GM23338 (cell line): ENCODE data around the gene ZNF281. TPM values are rescaled to one million over a fixed set of nuclear protein-coding genes. Genes with fewer than 3 reads are reported as not detected.

ENCODE experiments used
- ATAC-seq: fragments of 200-7000 bp; cut with Tn5 transposase; 3 replicates; pipeline ENCODE4 v1.9.1; 2020
- DNase-seq: peaks from one replicate; pipeline ENCODE4 v3.0.0-alpha.2; 2015; ENCODE audit warnings: low spot score
- H2AFZ ChIP-seq: fragments of 200-600 bp; sonication (generic); 2 replicates; pipeline ENCODE4 v1.8.0; 2016; ENCODE audit warnings: antibody characterized with exemption, mild to moderate bottlenecking, moderate library complexity
- H3F3A ChIP-seq: fragments of 200-600 bp; sonication (generic); replicated peaks from 2 replicates; pipeline ENCODE4 v1.8.0; 2017; ENCODE audit warnings: antibody characterized with exemption, mixed run types, low read depth
- H3K27ac ChIP-seq: fragments of 200-600 bp; sonication (generic); 2 replicates; pipeline ENCODE4 v1.6.1; 2016; ENCODE audit warnings: low read depth
- H3K27me3 ChIP-seq: fragments of 200-600 bp; sonication (generic); 2 replicates; pipeline ENCODE4 v1.8.0; 2016; ENCODE audit warnings: mild to moderate bottlenecking, mixed run types, moderate library complexity; ENCODE audit not compliant: insufficient read depth
- H3K36me3 ChIP-seq: fragments of 200-600 bp; sonication (generic); 2 replicates; pipeline ENCODE4 v1.8.0; 2016; ENCODE audit warnings: mild to moderate bottlenecking; ENCODE audit not compliant: insufficient read depth
- H3K4me1 ChIP-seq: fragments of 200-600 bp; sonication (generic); 2 replicates; pipeline ENCODE4 v1.8.0; 2016; ENCODE audit warnings: mild to moderate bottlenecking, moderate library complexity; ENCODE audit not compliant: insufficient read depth
- H3K4me2 ChIP-seq: fragments of 200-600 bp; sonication (generic); 2 replicates; pipeline ENCODE4 v1.7.1; 2017; ENCODE audit warnings: mixed run types
- H3K4me3 ChIP-seq: fragments of 200-600 bp; sonication (generic); 2 replicates; pipeline ENCODE4 v1.6.1; 2016; ENCODE audit warnings: mixed run types
- H3K79me2 ChIP-seq: fragments of 200-600 bp; sonication (generic); replicated peaks from 2 replicates; pipeline ENCODE4 v1.8.0; 2017; ENCODE audit warnings: mild to moderate bottlenecking; ENCODE audit not compliant: insufficient read depth
- H3K9me2 ChIP-seq: fragments of 200-600 bp; sonication (generic); 2 replicates; pipeline ENCODE4 v1.8.0; 2017; ENCODE audit not compliant: insufficient read depth
- H4K20me1 ChIP-seq: fragments of 200-600 bp; sonication (generic); replicated peaks from 2 replicates; pipeline ENCODE4 v1.8.0; 2017; ENCODE audit warnings: mild to moderate bottlenecking; ENCODE audit not compliant: insufficient read depth
- H3K27ac Mint-ChIP-seq: 2 replicates; pipeline ENCODE4 v1.8.0; 2020; ENCODE audit warnings: inconsistent platforms, mild to moderate bottlenecking, moderate library complexity, mixed read lengths
- H3K27me3 Mint-ChIP-seq: 3 replicates; pipeline ENCODE4 v1.8.0; 2022; ENCODE audit warnings: low read depth, mild to moderate bottlenecking, moderate library complexity, mixed read lengths, inconsistent platforms; ENCODE audit not compliant: insufficient read depth, poor library complexity
- H3K36me3 Mint-ChIP-seq: 3 replicates; pipeline ENCODE4 v1.8.0; 2021; ENCODE audit warnings: low read depth, mild to moderate bottlenecking, inconsistent platforms, moderate library complexity, mixed read lengths
- H3K4me1 Mint-ChIP-seq: 3 replicates; pipeline ENCODE4 v1.8.0; 2020; ENCODE audit warnings: mild to moderate bottlenecking, inconsistent platforms, mixed read lengths
- H3K4me3 Mint-ChIP-seq: 3 replicates; pipeline ENCODE4 v1.8.0; 2021; ENCODE audit warnings: moderate library complexity, mild to moderate bottlenecking, inconsistent platforms, mixed read lengths
- H3K9me3 Mint-ChIP-seq: 3 replicates; pipeline ENCODE4 v1.8.0; 2020; ENCODE audit warnings: moderate library complexity, mild to moderate bottlenecking, inconsistent platforms, mixed read lengths
- CREB1 ChIP-seq: fragments of 250-450 bp; sonication (Bioruptor Pico); IDR thresholded peaks from 2 replicates; pipeline ENCODE4 v1.5.0; 2020; ENCODE audit warnings: low read depth, mild to moderate bottlenecking, moderate library complexity
- EZH2phosphoT487 ChIP-seq: fragments of 200-600 bp; sonication (generic); IDR thresholded peaks from one replicate; pipeline ENCODE4 v1.8.1; 2018; ENCODE audit warnings: antibody characterized with exemption; ENCODE audit not compliant: unreplicated experiment
- JUNB ChIP-seq: IDR thresholded peaks from one replicate; pipeline ENCODE4 v1.6.1; 2016; ENCODE audit warnings: antibody characterized with exemption; ENCODE audit not compliant: unreplicated experiment
- NANOG ChIP-seq: IDR thresholded peaks from 2 replicates; pipeline ENCODE4 v1.6.1; 2016; ENCODE audit warnings: antibody characterized with exemption, borderline replicate concordance
- POLR2AphosphoS5 ChIP-seq: IDR thresholded peaks from 2 replicates; pipeline ENCODE4 v1.6.1; 2016; ENCODE audit warnings: antibody characterized with exemption, low read depth
- STAT1 ChIP-seq: IDR thresholded peaks from one replicate; pipeline ENCODE4 v1.6.1; 2016; ENCODE audit warnings: antibody characterized with exemption; ENCODE audit not compliant: unreplicated experiment
- ZNF114 ChIP-seq: fragments of 250-450 bp; sonication (Bioruptor Pico); IDR thresholded peaks from 2 replicates; pipeline ENCODE4 v1.5.0; 2020; ENCODE audit warnings: mild to moderate bottlenecking, moderate library complexity
- ZNF331 ChIP-seq: fragments of 250-450 bp; sonication (Bioruptor Pico); IDR thresholded peaks from 2 replicates; pipeline ENCODE4 v1.5.0; 2020; ENCODE audit warnings: low read depth, mild to moderate bottlenecking, moderate library complexity
- polyA plus RNA-seq: library from polyadenylated mRNA; unstranded; fragments of >200 nt; fragmentation: Nextera tagmentation; extraction: Ambion mirVana; gene quantifications from 2 replicates; pipeline ENCODE4 v1.2.1, GENCODE V29; 2016
- total RNA-seq: library from RNA; depleted of rRNA; stranded (reverse); fragments of >200 nt; shearing (Covaris generic); gene quantifications from 2 replicates; pipeline ENCODE4 v1.2.3, GENCODE V29; 2014
- TF ChIP-seq, protein P1 (sequence below): IDR thresholded peaks from one replicate; pipeline ENCODE4 v1.6.1; 2018; ENCODE audit warnings: antibody characterized with exemption; ENCODE audit not compliant: unreplicated experiment
- TF ChIP-seq, protein P2 (sequence below): fragments of 250-450 bp; sonication (Bioruptor Pico); IDR thresholded peaks from 2 replicates; pipeline ENCODE4 v1.5.0; 2020; ENCODE audit warnings: mild to moderate bottlenecking, moderate library complexity
- TF ChIP-seq, protein P3 (sequence below), 2 experiments: fragments of 200-600 bp in 1 of 2; sonication (generic) in 1 of 2; conservative IDR thresholded peaks; 2 replicates each; pipeline versions ENCODE4 v1.5.1 to v1.6.1; 2016 to 2017; ENCODE audit warnings: antibody characterized with exemption in 2 of 2, low read depth in 2 of 2, mild to moderate bottlenecking in 2 of 2, moderate library complexity in 1 of 2

Gene ZNF281
- total and polyA plus RNA-seq, 2 experiments from 2014 or later = 62.1 to 79.3 TPM

DNA sequence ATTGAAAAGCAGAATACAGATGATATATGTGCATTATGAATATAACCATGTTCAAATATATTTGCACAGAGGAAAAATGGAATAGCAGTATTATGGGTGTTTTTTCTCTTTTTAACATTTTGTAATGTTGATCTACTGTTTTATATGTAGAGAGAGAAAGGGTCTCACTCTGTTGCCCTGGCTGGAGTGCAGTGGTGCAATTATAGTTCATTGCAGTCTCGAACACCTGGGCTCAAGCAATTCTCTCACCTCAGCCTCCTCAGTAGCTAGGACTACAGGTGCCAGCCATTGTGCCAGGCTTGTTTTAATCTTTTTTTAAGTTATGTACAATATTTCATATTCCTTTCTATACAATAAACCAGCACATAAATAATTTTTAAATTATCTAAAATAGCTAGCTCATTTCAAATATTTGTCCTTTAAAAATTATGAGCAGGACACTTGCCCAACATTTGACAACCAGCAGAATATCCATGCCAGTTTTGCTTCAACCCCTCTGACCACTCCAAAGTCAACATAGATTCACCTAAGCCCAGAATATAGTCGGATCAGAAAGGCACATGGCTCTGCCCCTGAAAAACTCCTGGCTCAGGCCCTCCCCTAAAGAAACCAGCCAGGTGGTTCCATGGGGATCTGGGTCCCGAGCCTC lies 29.8 kb downstream of the ZNF281 start:
- H3F3A ChIP-seq = no peaks in the 10 kb centered on the region
- H3K27ac Mint-ChIP-seq = peak overlapping the region; percentile 26; the same call in 1 of the 2 replicates
- H3K36me3 Mint-ChIP-seq = no peaks in the 10 kb centered on the region; the same call in 2 of the 3 replicates
- no peaks in the 10 kb centered on the region for H3K36me3 ChIP-seq
- H3K27ac ChIP-seq = no peak overlapping the region
- ATAC-seq = no peak
- H3K9me2 ChIP-seq = no peaks in the 10 kb centered on the region
- no peak for DNase-seq
- H2AFZ ChIP-seq = no peak overlapping the region
- peaks cover 23% of the 10 kb centered on the region for H3K4me1 ChIP-seq
- H3K9me3 Mint-ChIP-seq = no peaks in the 10 kb centered on the region
- no peaks in the 10 kb centered on the region for H3K79me2 ChIP-seq
- no peak overlapping the region for H3K4me3 ChIP-seq
- H3K4me1 Mint-ChIP-seq = peaks cover 36% of the 10 kb centered on the region
- H3K27me3 Mint-ChIP-seq = no peaks in the 10 kb centered on the region
- no peak overlapping the region for H3K4me3 Mint-ChIP-seq
- no peaks in the 10 kb centered on the region for H4K20me1 ChIP-seq
- no peaks in the 10 kb centered on the region for H3K27me3 ChIP-seq
- TF ChIP-seq JUNB (no peak), EZH2phosphoT487 (no peak), STAT1 (no peak)
- TF ChIP-seq, protein P1, sequence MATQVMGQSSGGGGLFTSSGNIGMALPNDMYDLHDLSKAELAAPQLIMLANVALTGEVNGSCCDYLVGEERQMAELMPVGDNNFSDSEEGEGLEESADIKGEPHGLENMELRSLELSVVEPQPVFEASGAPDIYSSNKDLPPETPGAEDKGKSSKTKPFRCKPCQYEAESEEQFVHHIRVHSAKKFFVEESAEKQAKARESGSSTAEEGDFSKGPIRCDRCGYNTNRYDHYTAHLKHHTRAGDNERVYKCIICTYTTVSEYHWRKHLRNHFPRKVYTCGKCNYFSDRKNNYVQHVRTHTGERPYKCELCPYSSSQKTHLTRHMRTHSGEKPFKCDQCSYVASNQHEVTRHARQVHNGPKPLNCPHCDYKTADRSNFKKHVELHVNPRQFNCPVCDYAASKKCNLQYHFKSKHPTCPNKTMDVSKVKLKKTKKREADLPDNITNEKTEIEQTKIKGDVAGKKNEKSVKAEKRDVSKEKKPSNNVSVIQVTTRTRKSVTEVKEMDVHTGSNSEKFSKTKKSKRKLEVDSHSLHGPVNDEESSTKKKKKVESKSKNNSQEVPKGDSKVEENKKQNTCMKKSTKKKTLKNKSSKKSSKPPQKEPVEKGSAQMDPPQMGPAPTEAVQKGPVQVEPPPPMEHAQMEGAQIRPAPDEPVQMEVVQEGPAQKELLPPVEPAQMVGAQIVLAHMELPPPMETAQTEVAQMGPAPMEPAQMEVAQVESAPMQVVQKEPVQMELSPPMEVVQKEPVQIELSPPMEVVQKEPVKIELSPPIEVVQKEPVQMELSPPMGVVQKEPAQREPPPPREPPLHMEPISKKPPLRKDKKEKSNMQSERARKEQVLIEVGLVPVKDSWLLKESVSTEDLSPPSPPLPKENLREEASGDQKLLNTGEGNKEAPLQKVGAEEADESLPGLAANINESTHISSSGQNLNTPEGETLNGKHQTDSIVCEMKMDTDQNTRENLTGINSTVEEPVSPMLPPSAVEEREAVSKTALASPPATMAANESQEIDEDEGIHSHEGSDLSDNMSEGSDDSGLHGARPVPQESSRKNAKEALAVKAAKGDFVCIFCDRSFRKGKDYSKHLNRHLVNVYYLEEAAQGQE = no peak
- no peak overlapping the region for H3K4me2 ChIP-seq

DNA sequence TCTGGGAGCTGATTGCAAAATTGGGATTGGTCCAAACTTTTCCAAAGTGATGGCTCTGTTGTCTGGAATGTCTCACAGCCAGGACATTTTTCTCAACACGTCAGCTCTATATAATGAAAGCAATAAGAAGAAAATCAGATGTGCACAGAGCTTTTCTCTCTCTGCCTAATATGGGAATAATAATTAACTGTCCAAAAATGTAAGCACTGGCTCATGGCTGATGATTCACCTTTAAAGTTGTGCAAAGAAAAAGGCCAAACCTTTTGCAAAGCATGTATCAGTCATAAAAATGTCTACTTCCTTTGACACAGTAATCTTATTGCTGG lies 30.4 kb downstream of the ZNF281 start:
- H3K4me2 ChIP-seq = no peak overlapping the region
- ATAC-seq = no peak
- H3F3A ChIP-seq = no peaks in the 10 kb centered on the region
- peaks cover 30% of the 10 kb centered on the region for H3K4me1 ChIP-seq
- no peaks in the 10 kb centered on the region for H3K9me3 Mint-ChIP-seq
- no peaks in the 10 kb centered on the region for H4K20me1 ChIP-seq
- no peaks in the 10 kb centered on the region for H3K27me3 ChIP-seq
- no peak for DNase-seq
- H3K4me3 Mint-ChIP-seq = no peak overlapping the region
- H3K27ac Mint-ChIP-seq = no peak overlapping the region
- no peaks in the 10 kb centered on the region; the same call in 2 of the 3 replicates for H3K36me3 Mint-ChIP-seq
- H3K36me3 ChIP-seq = no peaks in the 10 kb centered on the region
- H3K4me3 ChIP-seq = no peak overlapping the region
- peaks cover 42% of the 10 kb centered on the region for H3K4me1 Mint-ChIP-seq
- no peaks in the 10 kb centered on the region for H3K79me2 ChIP-seq
- 0 out of 2 replicates have a peak overlapping the region, but pooled peaks have one; percentile 18 for H3K27ac ChIP-seq
- no peaks in the 10 kb centered on the region for H3K9me2 ChIP-seq
- no peaks in the 10 kb centered on the region for H3K27me3 Mint-ChIP-seq
- no peak overlapping the region for H2AFZ ChIP-seq
- TF ChIP-seq, protein P2, sequence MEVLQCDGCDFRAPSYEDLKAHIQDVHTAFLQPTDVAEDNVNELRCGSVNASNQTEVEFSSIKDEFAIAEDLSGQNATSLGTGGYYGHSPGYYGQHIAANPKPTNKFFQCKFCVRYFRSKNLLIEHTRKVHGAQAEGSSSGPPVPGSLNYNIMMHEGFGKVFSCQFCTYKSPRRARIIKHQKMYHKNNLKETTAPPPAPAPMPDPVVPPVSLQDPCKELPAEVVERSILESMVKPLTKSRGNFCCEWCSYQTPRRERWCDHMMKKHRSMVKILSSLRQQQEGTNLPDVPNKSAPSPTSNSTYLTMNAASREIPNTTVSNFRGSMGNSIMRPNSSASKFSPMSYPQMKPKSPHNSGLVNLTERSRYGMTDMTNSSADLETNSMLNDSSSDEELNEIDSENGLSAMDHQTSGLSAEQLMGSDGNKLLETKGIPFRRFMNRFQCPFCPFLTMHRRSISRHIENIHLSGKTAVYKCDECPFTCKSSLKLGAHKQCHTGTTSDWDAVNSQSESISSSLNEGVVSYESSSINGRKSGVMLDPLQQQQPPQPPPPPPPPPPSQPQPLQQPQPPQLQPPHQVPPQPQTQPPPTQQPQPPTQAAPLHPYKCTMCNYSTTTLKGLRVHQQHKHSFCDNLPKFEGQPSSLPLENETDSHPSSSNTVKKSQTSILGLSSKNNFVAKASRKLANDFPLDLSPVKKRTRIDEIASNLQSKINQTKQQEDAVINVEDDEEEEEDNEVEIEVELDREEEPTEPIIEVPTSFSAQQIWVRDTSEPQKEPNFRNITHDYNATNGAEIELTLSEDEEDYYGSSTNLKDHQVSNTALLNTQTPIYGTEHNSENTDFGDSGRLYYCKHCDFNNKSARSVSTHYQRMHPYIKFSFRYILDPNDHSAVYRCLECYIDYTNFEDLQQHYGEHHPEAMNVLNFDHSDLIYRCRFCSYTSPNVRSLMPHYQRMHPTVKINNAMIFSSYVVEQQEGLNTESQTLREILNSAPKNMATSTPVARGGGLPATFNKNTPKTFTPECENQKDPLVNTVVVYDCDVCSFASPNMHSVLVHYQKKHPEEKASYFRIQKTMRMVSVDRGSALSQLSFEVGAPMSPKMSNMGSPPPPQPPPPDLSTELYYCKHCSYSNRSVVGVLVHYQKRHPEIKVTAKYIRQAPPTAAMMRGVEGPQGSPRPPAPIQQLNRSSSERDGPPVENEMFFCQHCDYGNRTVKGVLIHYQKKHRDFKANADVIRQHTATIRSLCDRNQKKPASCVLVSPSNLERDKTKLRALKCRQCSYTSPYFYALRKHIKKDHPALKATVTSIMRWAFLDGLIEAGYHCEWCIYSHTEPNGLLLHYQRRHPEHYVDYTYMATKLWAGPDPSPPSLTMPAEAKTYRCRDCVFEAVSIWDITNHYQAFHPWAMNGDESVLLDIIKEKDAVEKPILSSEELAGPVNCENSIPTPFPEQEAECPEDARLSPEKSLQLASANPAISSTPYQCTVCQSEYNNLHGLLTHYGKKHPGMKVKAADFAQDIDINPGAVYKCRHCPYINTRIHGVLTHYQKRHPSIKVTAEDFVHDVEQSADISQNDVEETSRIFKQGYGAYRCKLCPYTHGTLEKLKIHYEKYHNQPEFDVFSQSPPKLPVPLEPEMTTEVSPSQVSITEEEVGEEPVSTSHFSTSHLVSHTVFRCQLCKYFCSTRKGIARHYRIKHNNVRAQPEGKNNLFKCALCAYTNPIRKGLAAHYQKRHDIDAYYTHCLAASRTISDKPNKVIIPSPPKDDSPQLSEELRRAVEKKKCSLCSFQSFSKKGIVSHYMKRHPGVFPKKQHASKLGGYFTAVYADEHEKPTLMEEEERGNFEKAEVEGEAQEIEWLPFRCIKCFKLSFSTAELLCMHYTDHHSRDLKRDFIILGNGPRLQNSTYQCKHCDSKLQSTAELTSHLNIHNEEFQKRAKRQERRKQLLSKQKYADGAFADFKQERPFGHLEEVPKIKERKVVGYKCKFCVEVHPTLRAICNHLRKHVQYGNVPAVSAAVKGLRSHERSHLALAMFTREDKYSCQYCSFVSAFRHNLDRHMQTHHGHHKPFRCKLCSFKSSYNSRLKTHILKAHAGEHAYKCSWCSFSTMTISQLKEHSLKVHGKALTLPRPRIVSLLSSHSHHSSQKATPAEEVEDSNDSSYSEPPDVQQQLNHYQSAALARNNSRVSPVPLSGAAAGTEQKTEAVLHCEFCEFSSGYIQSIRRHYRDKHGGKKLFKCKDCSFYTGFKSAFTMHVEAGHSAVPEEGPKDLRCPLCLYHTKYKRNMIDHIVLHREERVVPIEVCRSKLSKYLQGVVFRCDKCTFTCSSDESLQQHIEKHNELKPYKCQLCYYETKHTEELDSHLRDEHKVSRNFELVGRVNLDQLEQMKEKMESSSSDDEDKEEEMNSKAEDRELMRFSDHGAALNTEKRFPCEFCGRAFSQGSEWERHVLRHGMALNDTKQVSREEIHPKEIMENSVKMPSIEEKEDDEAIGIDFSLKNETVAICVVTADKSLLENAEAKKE (CRISPR knock-in tag) = no peak
- TF ChIP-seq POLR2AphosphoS5 (no peak), JUNB (no peak), NANOG (no peak), CREB1 (CRISPR knock-in tag) (no peak), ZNF114 (no peak), EZH2phosphoT487 (no peak), ZNF331 (CRISPR knock-in tag) (no peak)
- TF ChIP-seq, protein P3, sequence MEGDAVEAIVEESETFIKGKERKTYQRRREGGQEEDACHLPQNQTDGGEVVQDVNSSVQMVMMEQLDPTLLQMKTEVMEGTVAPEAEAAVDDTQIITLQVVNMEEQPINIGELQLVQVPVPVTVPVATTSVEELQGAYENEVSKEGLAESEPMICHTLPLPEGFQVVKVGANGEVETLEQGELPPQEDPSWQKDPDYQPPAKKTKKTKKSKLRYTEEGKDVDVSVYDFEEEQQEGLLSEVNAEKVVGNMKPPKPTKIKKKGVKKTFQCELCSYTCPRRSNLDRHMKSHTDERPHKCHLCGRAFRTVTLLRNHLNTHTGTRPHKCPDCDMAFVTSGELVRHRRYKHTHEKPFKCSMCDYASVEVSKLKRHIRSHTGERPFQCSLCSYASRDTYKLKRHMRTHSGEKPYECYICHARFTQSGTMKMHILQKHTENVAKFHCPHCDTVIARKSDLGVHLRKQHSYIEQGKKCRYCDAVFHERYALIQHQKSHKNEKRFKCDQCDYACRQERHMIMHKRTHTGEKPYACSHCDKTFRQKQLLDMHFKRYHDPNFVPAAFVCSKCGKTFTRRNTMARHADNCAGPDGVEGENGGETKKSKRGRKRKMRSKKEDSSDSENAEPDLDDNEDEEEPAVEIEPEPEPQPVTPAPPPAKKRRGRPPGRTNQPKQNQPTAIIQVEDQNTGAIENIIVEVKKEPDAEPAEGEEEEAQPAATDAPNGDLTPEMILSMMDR (conservative IDR thresholded peaks at IDR 0.05; ENCODE audit: low read depth in 2 of 2) = no peak
